Measurements from ENCODE around the gene PTOV1. TPM values are rescaled to one million over a fixed set of nuclear protein-coding genes. Genes with fewer than 3 reads are reported as not detected.

PTOV1 gene
- total and polyA plus RNA-seq, 12 donors = 78.7 to 620 (median 275) TPM

DNA sequence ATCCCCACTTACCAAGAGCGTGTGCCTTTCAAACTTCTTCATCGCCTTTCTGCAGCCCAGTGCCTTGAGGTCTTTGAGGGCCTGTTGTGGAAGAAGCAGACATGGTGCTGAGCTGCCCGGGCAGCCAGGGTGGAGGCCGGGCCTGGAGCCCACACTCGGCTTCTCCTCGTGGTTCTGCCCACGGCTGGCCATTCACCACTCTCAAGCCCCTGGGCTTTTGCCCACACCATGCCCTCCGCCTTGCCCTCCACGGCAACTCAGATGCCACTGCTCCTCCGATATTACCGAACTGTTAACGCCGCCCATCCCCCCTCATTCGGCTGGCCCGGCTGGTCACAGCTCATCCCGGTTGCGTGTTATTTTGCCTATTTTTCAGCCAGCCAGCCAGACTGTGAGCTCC lies 40.4 kb downstream of the PTOV1 start:
- Histone ChIP-seq H3K27ac (no peak overlapping the region), H3K4me1 (replicated peaks in 1 of 2) (peaks cover 4 to 9% of the 10 kb centered on the region in 2 donors), H3K4me3 (no peak overlapping the region), H3K36me3 (replicated peaks in 1 of 2) (peaks cover 0 to 4% of the 10 kb centered on the region in 2 donors), H3K9me3 (replicated peaks in 1 of 3) (no peaks in the 10 kb centered on the region), H3K27me3 (no peaks in the 10 kb centered on the region)
- TF ChIP-seq POLR2A (IDR thresholded peaks at IDR 0.05) = no peak
- TF ChIP-seq, protein P1, sequence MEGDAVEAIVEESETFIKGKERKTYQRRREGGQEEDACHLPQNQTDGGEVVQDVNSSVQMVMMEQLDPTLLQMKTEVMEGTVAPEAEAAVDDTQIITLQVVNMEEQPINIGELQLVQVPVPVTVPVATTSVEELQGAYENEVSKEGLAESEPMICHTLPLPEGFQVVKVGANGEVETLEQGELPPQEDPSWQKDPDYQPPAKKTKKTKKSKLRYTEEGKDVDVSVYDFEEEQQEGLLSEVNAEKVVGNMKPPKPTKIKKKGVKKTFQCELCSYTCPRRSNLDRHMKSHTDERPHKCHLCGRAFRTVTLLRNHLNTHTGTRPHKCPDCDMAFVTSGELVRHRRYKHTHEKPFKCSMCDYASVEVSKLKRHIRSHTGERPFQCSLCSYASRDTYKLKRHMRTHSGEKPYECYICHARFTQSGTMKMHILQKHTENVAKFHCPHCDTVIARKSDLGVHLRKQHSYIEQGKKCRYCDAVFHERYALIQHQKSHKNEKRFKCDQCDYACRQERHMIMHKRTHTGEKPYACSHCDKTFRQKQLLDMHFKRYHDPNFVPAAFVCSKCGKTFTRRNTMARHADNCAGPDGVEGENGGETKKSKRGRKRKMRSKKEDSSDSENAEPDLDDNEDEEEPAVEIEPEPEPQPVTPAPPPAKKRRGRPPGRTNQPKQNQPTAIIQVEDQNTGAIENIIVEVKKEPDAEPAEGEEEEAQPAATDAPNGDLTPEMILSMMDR (IDR thresholded peaks at IDR 0.05) = no peak
- WGBS, 4 donors = 85 to 91% (median 86%) methylated on average over 15 to 17 of the region's 17 CpGs
- intact Hi-C loops (cut with DNase I) = no loop called here
- DNase-seq = no peak

DNA sequence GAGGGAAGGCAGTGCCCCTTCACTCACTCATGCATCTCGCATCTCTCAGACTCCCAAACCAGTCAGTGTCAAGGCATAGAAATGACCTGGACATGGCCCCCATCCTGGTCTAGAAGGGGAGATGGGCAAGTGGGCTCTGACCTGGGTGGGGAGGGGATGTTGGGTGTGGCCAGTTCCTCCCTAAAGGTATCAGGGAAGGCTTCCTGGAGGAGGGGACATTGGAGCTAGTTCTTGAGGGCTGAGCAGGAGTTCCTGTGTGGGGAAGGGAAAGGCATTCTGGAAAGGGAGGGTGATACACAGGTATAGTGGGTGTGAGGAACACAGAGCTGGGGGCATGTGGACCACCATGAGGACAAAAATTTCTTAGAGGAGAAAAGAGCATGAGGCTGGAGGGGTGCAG lies 41.8 kb downstream of the PTOV1 start:
- WGBS, 4 donors = 80 to 100% (median 92%) methylated on average over 1 of the region's 1 CpG
- DNase-seq = no peak

DNA sequence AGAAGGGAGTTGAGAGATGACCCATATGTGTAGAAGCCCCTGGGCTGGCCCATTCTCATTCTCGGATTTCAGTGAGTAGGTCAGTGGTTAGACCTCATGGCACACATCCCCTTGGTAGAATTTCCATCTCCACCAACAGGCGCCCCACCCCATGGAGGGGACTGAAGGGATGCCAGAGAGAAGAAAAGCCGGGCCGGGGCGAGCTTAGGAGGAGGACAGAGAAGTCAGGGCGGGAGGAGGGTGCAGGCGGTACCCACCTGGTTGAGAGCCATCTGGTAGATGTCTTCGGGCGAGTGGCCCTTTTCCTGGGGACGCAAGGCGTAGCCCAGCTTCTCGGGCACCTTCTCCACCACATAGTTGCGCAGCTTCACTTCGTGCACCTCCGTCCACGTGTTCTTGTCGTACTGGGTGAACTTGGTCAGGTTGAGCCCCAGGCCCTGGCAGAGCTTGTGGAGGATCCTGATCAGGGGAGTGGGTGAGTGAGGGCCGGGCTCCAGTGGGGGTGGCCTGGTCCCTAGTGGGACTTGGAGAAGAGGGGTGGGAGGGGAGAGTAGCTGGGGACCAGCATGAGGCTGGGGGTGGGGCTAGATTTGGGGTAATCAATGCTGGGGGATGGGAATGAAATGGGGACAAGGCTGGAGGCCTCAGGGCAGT lies 43.2 kb downstream of the PTOV1 start:
- H3K4me3 ChIP-seq = no peak overlapping the region
- H3K27me3 ChIP-seq = no peaks in the 10 kb centered on the region
- H3K27ac ChIP-seq = no peak overlapping the region
- peak in 1 of 7 donors; percentile 22 for DNase-seq
- no peaks in the 10 kb centered on the region for H3K36me3 ChIP-seq (replicated peaks in 1 of 2)
- WGBS, 4 donors = 89 to 95% (median 92%) methylated on average over 12 to 18 of the region's 18 CpGs
- H3K4me1 ChIP-seq (replicated peaks in 1 of 2) = peaks cover 9 to 21% of the 10 kb centered on the region in 2 donors
- intact Hi-C loops (cut with DNase I) = no loop called here
- TF ChIP-seq POLR2A (IDR thresholded peaks at IDR 0.05) = no peak
- TF ChIP-seq, protein P1 (IDR thresholded peaks at IDR 0.05) = no peak
- H3K9me3 ChIP-seq (replicated peaks in 1 of 3) = no peaks in the 10 kb centered on the region

More for the DNA sequence above, 41.8 kb downstream of the PTOV1 start:
- H3K36me3 ChIP-seq (replicated peaks in 1 of 2) = no peaks in the 10 kb centered on the region
- H3K9me3 ChIP-seq (replicated peaks in 1 of 3) = no peaks in the 10 kb centered on the region
- intact Hi-C loops (cut with DNase I) = no loop called here
- H3K4me3 ChIP-seq = no peak overlapping the region
- peaks cover 4 to 15% of the 10 kb centered on the region in 2 donors for H3K4me1 ChIP-seq (replicated peaks in 1 of 2)
- no peak overlapping the region for H3K27ac ChIP-seq
- TF ChIP-seq POLR2A (IDR thresholded peaks at IDR 0.05) = no peak
- TF ChIP-seq, protein P1 (IDR thresholded peaks at IDR 0.05) = no peak
- no peaks in the 10 kb centered on the region for H3K27me3 ChIP-seq

DNA sequence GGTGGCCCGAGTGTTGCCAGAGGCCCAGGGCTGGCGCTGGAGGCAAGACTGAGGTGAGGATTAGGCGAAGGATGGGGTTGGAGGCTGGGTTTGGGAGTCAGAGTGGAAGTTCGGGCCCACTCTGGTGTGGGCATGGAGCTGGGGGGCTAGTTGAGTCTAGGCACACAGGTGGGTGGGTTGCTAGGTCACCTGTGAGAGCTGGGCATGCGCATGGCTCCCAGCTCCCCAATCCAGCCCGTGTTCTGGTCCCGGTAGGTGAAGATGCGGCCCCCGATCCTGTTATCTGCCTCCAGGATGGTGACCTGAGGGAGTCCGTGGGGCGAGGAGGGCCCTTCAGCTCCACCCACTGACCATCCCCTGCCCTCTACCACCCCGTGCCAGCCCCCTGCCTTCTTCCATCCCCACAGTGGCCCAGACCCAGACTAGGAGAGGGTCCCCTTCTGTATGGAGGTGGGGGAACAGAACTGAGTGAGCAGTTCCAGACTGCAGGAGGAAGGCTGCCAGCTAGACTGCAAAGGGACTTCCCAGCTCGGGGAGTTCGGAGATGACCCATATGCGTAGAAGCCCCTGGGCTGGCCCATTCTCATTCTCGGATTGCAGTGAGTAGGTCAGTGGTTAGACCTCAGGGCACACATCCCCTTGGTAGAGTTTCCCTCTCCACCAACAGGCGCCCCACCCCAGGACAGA lies 44.1 kb downstream of the PTOV1 start:
- Histone ChIP-seq H3K4me1 (replicated peaks in 1 of 2) (peaks cover 9 to 18% of the 10 kb centered on the region in 2 donors), H3K27ac (no peak overlapping the region), H3K4me3 (no peak overlapping the region), H3K36me3 (replicated peaks in 1 of 2) (no peaks in the 10 kb centered on the region), H3K27me3 (no peaks in the 10 kb centered on the region), H3K9me3 (replicated peaks in 1 of 3) (no peaks in the 10 kb centered on the region)
- TF ChIP-seq POLR2A (IDR thresholded peaks at IDR 0.05) = no peak
- TF ChIP-seq, protein P1 (IDR thresholded peaks at IDR 0.05) = no peak
- no peak for DNase-seq
- intact Hi-C loops (cut with DNase I) = no loop called here
- WGBS, 4 donors = 88 to 91% (median 90%) methylated on average over 9 to 17 of the region's 17 CpGs
